Measurements from ENCODE around the gene LEFTY2. TPM values are rescaled to one million over a fixed set of nuclear protein-coding genes. Genes with fewer than 3 reads are reported as not detected.
"Not testable (repeated sequence)": the region's sequence is repeated elsewhere in the genome, so short reads cannot be mapped to it uniquely, and the experiment has no call there.

Gene LEFTY2
- total RNA-seq, 1 donor from 2014 or later = 2.7 TPM

- TF ChIP-seq CTCF (IDR thresholded peaks at IDR 0.05) (no peak), POLR2AphosphoS5 (IDR thresholded peaks at IDR 0.05; ENCODE audit: insufficient read depth in 1 of 2, low read depth in 1 of 2) (no peak), POLR2A (IDR thresholded peaks at IDR 0.05) (no peak)
- intact Hi-C loops (cut with DNase I) = loop anchor here (10.0 kb wide), 3 partner anchors 58 to 198 kb away; partner anchors contain the start of gene SRP9
Measured at GRCh38 chr1:225972344-225973152, 31.5 kb upstream of the LEFTY2 start.

DNA sequence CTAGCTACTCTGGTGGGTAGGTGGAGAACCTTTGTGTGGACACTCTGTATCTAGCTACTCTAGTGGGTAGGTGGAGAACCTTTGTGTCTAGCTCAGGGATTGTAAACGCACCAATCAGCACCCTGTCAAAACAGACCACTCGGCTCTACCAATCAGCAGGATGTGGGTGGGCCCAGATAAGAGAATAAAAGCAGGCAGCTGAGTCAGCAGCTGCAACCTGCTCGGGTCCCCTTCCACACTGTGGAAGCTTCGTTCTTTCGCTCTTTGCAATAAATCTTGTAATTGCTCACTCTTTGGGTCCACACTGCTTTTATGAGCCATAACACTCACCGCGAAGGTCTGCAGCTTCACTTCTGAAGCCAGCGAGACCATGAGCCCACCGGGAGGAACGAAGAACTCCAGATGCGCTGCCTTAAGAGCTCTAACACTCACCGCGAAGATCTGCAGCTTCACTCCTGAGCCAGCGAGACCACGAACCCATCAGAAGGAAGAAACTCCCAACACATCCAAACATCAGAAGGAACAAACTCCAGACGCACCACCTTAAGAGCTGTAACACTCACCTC is 29.7 kb upstream of the LEFTY2 start:
- not testable (repeated sequence) for H3K4me3 ChIP-seq; H3K4me1 ChIP-seq; DNase-seq (ENCODE audit: extremely low spot score in 2 of 2); H3K36me3 ChIP-seq; H3K27ac ChIP-seq; H3K27me3 ChIP-seq; H3K9me3 ChIP-seq
- intact Hi-C loops (cut with DNase I) = loop anchor here (10.0 kb wide), 3 partner anchors 56 to 196 kb away; partner anchors contain the start of gene SRP9

More at GRCh38 chr1:225972344-225973152, 31.5 kb upstream of the LEFTY2 start:
- Histone ChIP-seq H3K4me3 (no peak overlapping the region), H3K4me1 (no peaks in the 10 kb centered on the region), H3K27ac (no peak overlapping the region), H3K9me3 (no peaks in the 10 kb centered on the region), H3K27me3 (no peaks in the 10 kb centered on the region), H3K36me3 (no peaks in the 10 kb centered on the region)
- DNase-seq (ENCODE audit: extremely low spot score in 2 of 2) = no peak

- not testable (repeated sequence) for DNase-seq (ENCODE audit: extremely low spot score in 2 of 2); H3K4me3 ChIP-seq; H3K36me3 ChIP-seq; H3K4me1 ChIP-seq; H3K9me3 ChIP-seq; H3K27me3 ChIP-seq; H3K27ac ChIP-seq
- intact Hi-C loops (cut with DNase I) = loop anchor here (10.0 kb wide), 3 partner anchors 55 to 195 kb away; partner anchors contain the start of gene SRP9
Measured at GRCh38 chr1:225969751-225970150, 28.7 kb upstream of the LEFTY2 start.

GRCh38 chr1:225965231-225965630 is 24.2 kb upstream of the LEFTY2 start:
- DNase-seq (ENCODE audit: extremely low spot score in 2 of 2) = no peak
- intact Hi-C loops (cut with DNase I) = no loop called here

GRCh38 chr1:225963735-225964530 is 22.9 kb upstream of the LEFTY2 start:
- TF ChIP-seq POLR2A (IDR thresholded peaks at IDR 0.05) (no peak), POLR2AphosphoS5 (IDR thresholded peaks at IDR 0.05; ENCODE audit: insufficient read depth in 1 of 2, low read depth in 1 of 2) (no peak), CTCF (IDR thresholded peaks at IDR 0.05) (no peak)

More at GRCh38 chr1:225965231-225965630, 24.2 kb upstream of the LEFTY2 start:
- no peaks in the 10 kb centered on the region for H3K9me3 ChIP-seq
- no peaks in the 10 kb centered on the region for H3K27me3 ChIP-seq
- H3K36me3 ChIP-seq = no peaks in the 10 kb centered on the region
- no peak overlapping the region for H3K27ac ChIP-seq
- TF ChIP-seq POLR2A (IDR thresholded peaks at IDR 0.05) = no peak
- no peak for TF ChIP-seq POLR2AphosphoS5 (IDR thresholded peaks at IDR 0.05; ENCODE audit: insufficient read depth in 1 of 2, low read depth in 1 of 2)
- TF ChIP-seq CTCF (IDR thresholded peaks at IDR 0.05) = no peak
- H3K4me1 ChIP-seq = peaks cover 6% of the 10 kb centered on the region
- no peak overlapping the region for H3K4me3 ChIP-seq

More at GRCh38 chr1:225963735-225964530, 22.9 kb upstream of the LEFTY2 start:
- intact Hi-C loops (cut with DNase I) = no loop called here
- Histone ChIP-seq H3K4me3 (no peak overlapping the region), H3K36me3 (no peaks in the 10 kb centered on the region), H3K27me3 (no peaks in the 10 kb centered on the region), H3K4me1 (peaks cover 6% of the 10 kb centered on the region), H3K9me3 (no peaks in the 10 kb centered on the region), H3K27ac (no peak overlapping the region)
- no peak for DNase-seq (ENCODE audit: extremely low spot score in 2 of 2)
